Stimulated activated CD8-positive, alpha-beta memory T cell treated with anti-CD3 and anti-CD28 coated beads, Interleukin-15, amount 100 ng/mL, for 4 hours (primary cell): ENCODE data around the gene SH3RF1.

Source experiments
- DNase-seq, 2 donors: peaks; one replicate each; pipeline ENCODE4 v3.0.0-alpha.2; 2020; ENCODE audit warnings: low read depth in 2 of 2

The SH3RF1 gene

GRCh38 chr4:169103966-169104412 is 166.8 kb downstream of the SH3RF1 start:
- no peak for DNase-seq

- DNase-seq = no peak
These were observed 168.7 kb downstream of the SH3RF1 start for GRCh38 chr4:169102026-169102425.

- no peak for DNase-seq
These were observed 170.1 kb downstream of the SH3RF1 start for GRCh38 chr4:169100670-169101101.

- no peak for DNase-seq
These were observed 171.0 kb downstream of the SH3RF1 start for GRCh38 chr4:169099771-169100180.

GRCh38 chr4:169098969-169099690 is 171.6 kb downstream of the SH3RF1 start:
- DNase-seq = no peak

- DNase-seq = no peak
These were observed 172.2 kb downstream of the SH3RF1 start for GRCh38 chr4:169098532-169098931.

- no peak for DNase-seq
These were observed 172.7 kb downstream of the SH3RF1 start for GRCh38 chr4:169098054-169098497.

GRCh38 chr4:169096221-169096620 is 174.5 kb downstream of the SH3RF1 start:
- DNase-seq = no peak

GRCh38 chr4:169094656-169095231 is 176.0 kb downstream of the SH3RF1 start:
- no peak for DNase-seq

GRCh38 chr4:169092889-169093522 is 177.8 kb downstream of the SH3RF1 start:
- no peak for DNase-seq

- no peak for DNase-seq
These were observed 180.1 kb downstream of the SH3RF1 start for GRCh38 chr4:169090484-169091215.

- no peak for DNase-seq
These were observed 181.8 kb downstream of the SH3RF1 start for GRCh38 chr4:169089004-169089403.

- DNase-seq = no peak
These were observed 185.8 kb downstream of the SH3RF1 start for GRCh38 chr4:169084954-169085353.

- no peak for DNase-seq
These were observed 189.8 kb downstream of the SH3RF1 start for GRCh38 chr4:169080981-169081380.

GRCh38 chr4:169079942-169080827 is 190.6 kb downstream of the SH3RF1 start:
- DNase-seq = no peak

- DNase-seq = no peak
These were observed 196.6 kb downstream of the SH3RF1 start for GRCh38 chr4:169074117-169074516.

GRCh38 chr4:169071747-169072146 is 199.0 kb downstream of the SH3RF1 start:
- DNase-seq = no peak

- DNase-seq = no peak
These were observed 199.9 kb downstream of the SH3RF1 start for GRCh38 chr4:169070895-169071218.

GRCh38 chr4:169070071-169070894 is 200.5 kb downstream of the SH3RF1 start:
- DNase-seq = no peak

- no peak for DNase-seq
These were observed 202.3 kb downstream of the SH3RF1 start for GRCh38 chr4:169068423-169068822.
